ENCODE measurements around the gene PRKACA. TPM values are rescaled to one million over a fixed set of nuclear protein-coding genes. Genes with fewer than 3 reads are reported as not detected.

PRKACA gene
- total RNA-seq, 1 donor from 2014 or later = 22.2 TPM

DNA sequence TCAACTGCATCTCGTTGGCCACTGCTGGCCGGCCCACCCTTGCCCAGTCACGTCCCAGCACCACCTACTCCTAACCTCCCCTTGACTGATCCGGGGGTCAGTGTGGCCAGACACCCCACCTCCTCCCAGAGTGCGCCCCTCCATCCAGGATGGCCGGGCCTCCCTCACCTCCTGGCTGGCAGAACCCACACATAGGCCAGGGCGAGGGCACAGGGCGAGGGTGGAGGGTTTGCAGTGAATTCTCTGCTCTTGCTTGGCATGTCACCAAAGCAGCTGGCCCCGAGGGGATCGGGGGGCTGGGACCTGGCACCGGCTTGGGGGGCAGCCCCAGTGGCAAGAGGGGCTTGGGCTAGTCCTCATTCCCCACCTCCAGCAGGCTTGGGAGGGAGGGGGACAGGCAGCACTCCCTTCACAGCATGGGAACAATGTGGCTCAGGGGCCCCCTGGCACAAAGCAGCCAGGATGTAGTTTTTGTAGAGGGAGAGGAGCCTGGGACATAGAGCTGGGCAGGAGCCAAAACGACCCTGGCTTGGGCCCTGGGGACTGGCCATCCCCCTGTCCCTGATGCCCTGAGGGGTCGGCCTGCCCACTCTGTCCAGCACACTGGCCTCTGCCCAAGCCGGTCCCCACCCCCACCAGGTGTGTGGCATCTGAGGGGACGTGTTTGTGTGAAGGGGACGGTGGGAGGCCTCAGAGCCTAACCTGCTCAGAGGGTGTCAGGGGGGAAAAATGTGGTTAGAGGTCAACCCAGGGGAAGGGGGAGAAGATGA is 47.3 kb upstream of the PRKACA start:
- H3F3A ChIP-seq (ENCODE audit: low read depth) = no peaks in the 10 kb centered on the region
- no peaks in the 10 kb centered on the region for H3K9me3 Mint-ChIP-seq
- H3K4me2 ChIP-seq = peak overlapping the region; percentile 42
- peaks cover 7% of the 10 kb centered on the region for H3K36me3 Mint-ChIP-seq
- H3K36me3 ChIP-seq = no peaks in the 10 kb centered on the region
- H3K79me2 ChIP-seq (ENCODE audit: low read depth) = no peaks in the 10 kb centered on the region
- peaks cover 41% of the 10 kb centered on the region for H3K4me1 ChIP-seq
- no peak overlapping the region for H3K4me3 Mint-ChIP-seq
- H3K27ac ChIP-seq = no peak overlapping the region
- TF ChIP-seq CTCF (IDR thresholded peaks at IDR 0.05) (no peak), EZH2phosphoT487 (IDR thresholded peaks at IDR 0.05) (no peak), EZH2 (IDR thresholded peaks at IDR 0.05) (no peak)
- no peak overlapping the region for H2AFZ ChIP-seq (replicated peaks)
- H3K27ac Mint-ChIP-seq = no peak overlapping the region
- no peak overlapping the region for H3K4me3 ChIP-seq
- no peak for DNase-seq (ENCODE audit: low spot score)
- no peaks in the 10 kb centered on the region for H3K27me3 ChIP-seq
- H3K9ac ChIP-seq = peak overlapping the region; percentile 20
- peaks cover 41% of the 10 kb centered on the region for H4K20me1 ChIP-seq (ENCODE audit: low read depth)
- H3K4me1 Mint-ChIP-seq = peaks cover 19% of the 10 kb centered on the region
- no peaks in the 10 kb centered on the region for H3K9me3 ChIP-seq (ENCODE audit: low read depth)
- H3K27me3 Mint-ChIP-seq (ENCODE audit: insufficient read depth, low read depth) = peaks cover 3% of the 10 kb centered on the region

GRCh38 chr19:14164082-14164481 is 46.5 kb upstream of the PRKACA start:
- H3K4me3 ChIP-seq = no peak overlapping the region
- Mint-ChIP-seq H3K36me3 (peaks cover 5% of the 10 kb centered on the region), H3K4me3 (no peak overlapping the region), H3K9me3 (no peaks in the 10 kb centered on the region), H3K27me3 (ENCODE audit: insufficient read depth, low read depth) (peaks cover 3% of the 10 kb centered on the region), H3K4me1 (peaks cover 19% of the 10 kb centered on the region), H3K27ac (no peak overlapping the region)
- H3K79me2 ChIP-seq (ENCODE audit: low read depth) = no peaks in the 10 kb centered on the region
- H3K9me3 ChIP-seq (ENCODE audit: low read depth) = no peaks in the 10 kb centered on the region
- H3K27ac ChIP-seq = no peak overlapping the region
- H3K27me3 ChIP-seq = no peaks in the 10 kb centered on the region
- H3K36me3 ChIP-seq = no peaks in the 10 kb centered on the region
- peak; percentile 27 for DNase-seq (ENCODE audit: low spot score)
- no peaks in the 10 kb centered on the region for H3F3A ChIP-seq (ENCODE audit: low read depth)
- H4K20me1 ChIP-seq (ENCODE audit: low read depth) = peaks cover 41% of the 10 kb centered on the region
- H3K4me2 ChIP-seq = peak overlapping the region; percentile 42
- H2AFZ ChIP-seq (replicated peaks) = no peak overlapping the region
- TF ChIP-seq CTCF (IDR thresholded peaks at IDR 0.05) (no peak), EZH2 (IDR thresholded peaks at IDR 0.05) (no peak), EZH2phosphoT487 (IDR thresholded peaks at IDR 0.05) (no peak)
- peaks cover 41% of the 10 kb centered on the region for H3K4me1 ChIP-seq
- H3K9ac ChIP-seq = no peak overlapping the region

GRCh38 chr19:14162871-14163297 is 45.3 kb upstream of the PRKACA start:
- H3K4me1 ChIP-seq = peaks cover 40% of the 10 kb centered on the region
- no peak overlapping the region for H3K4me2 ChIP-seq
- DNase-seq (ENCODE audit: low spot score) = no peak
- Mint-ChIP-seq H3K27me3 (ENCODE audit: insufficient read depth, low read depth) (peaks cover 3% of the 10 kb centered on the region), H3K27ac (no peak overlapping the region), H3K4me3 (no peak overlapping the region), H3K36me3 (peaks cover 6% of the 10 kb centered on the region), H3K4me1 (peaks cover 14% of the 10 kb centered on the region), H3K9me3 (no peaks in the 10 kb centered on the region)
- no peaks in the 10 kb centered on the region for H3K9me3 ChIP-seq (ENCODE audit: low read depth)
- H3K27ac ChIP-seq = no peak overlapping the region
- H3K4me3 ChIP-seq = no peak overlapping the region
- H2AFZ ChIP-seq (replicated peaks) = no peak overlapping the region
- no peaks in the 10 kb centered on the region for H3F3A ChIP-seq (ENCODE audit: low read depth)
- no peaks in the 10 kb centered on the region for H3K27me3 ChIP-seq
- H3K9ac ChIP-seq = no peak overlapping the region
- H3K79me2 ChIP-seq (ENCODE audit: low read depth) = no peaks in the 10 kb centered on the region
- no peaks in the 10 kb centered on the region for H3K36me3 ChIP-seq
- H4K20me1 ChIP-seq (ENCODE audit: low read depth) = peaks cover 41% of the 10 kb centered on the region
- no peak for TF ChIP-seq EZH2phosphoT487 (IDR thresholded peaks at IDR 0.05)
- TF ChIP-seq CTCF (IDR thresholded peaks at IDR 0.05) = no peak
- no peak for TF ChIP-seq EZH2 (IDR thresholded peaks at IDR 0.05)
